Activated naive CD4-positive, alpha-beta T cell treated with anti-CD3 and anti-CD28 coated beads for 36 hours (primary cell): ENCODE measurements around the gene CNIH2. TPM values are rescaled to one million over a fixed set of nuclear protein-coding genes. Genes with fewer than 3 reads are reported as not detected.

Source experiments
- CTCF ChIA-PET: fragments of 350-600 bp; sonication (Branson Sonifier 250); formaldehyde crosslinking; loops from one replicate; lab custom pipeline; 2021; ENCODE audit warnings: antibody characterized with exemption; lab: Charles Lee
- DNase-seq: peaks from one replicate; pipeline ENCODE4 v3.0.0-alpha.2; 2020
- H3K27ac Mint-ChIP-seq: one replicate; pipeline ENCODE4 v1.8.0; 2021; ENCODE audit warnings: mild to moderate bottlenecking, mixed read lengths
- H3K27me3 Mint-ChIP-seq: one replicate; pipeline ENCODE4 v1.8.0; 2021; ENCODE audit warnings: low read depth, mixed read lengths
- H3K36me3 Mint-ChIP-seq: one replicate; pipeline ENCODE4 v1.8.0; 2021; ENCODE audit warnings: low read depth, mixed read lengths
- H3K4me1 Mint-ChIP-seq: one replicate; pipeline ENCODE4 v1.8.0; 2021; ENCODE audit warnings: low read depth, mixed read lengths
- H3K4me3 Mint-ChIP-seq: one replicate; pipeline ENCODE4 v1.8.0; 2021; ENCODE audit warnings: mild to moderate bottlenecking, moderate library complexity, mixed read lengths
- H3K9me3 Mint-ChIP-seq: one replicate; pipeline ENCODE4 v1.8.0; 2021; ENCODE audit warnings: mixed read lengths
- intact Hi-C: fragments of 100-400 bp; cut with micrococcal nuclease; formaldehyde crosslinking; loops from one replicate; pipeline ENCODE4 v1.15.1; 2023
- total RNA-seq, 2 experiments: library from RNA; stranded (reverse); gene quantifications; one replicate each; pipeline ENCODE4 v1.2.3, GENCODE V29; 2021

The CNIH2 gene
- total RNA-seq, 2 experiments from 2014 or later: 1.2 to 1.6 TPM

DNA sequence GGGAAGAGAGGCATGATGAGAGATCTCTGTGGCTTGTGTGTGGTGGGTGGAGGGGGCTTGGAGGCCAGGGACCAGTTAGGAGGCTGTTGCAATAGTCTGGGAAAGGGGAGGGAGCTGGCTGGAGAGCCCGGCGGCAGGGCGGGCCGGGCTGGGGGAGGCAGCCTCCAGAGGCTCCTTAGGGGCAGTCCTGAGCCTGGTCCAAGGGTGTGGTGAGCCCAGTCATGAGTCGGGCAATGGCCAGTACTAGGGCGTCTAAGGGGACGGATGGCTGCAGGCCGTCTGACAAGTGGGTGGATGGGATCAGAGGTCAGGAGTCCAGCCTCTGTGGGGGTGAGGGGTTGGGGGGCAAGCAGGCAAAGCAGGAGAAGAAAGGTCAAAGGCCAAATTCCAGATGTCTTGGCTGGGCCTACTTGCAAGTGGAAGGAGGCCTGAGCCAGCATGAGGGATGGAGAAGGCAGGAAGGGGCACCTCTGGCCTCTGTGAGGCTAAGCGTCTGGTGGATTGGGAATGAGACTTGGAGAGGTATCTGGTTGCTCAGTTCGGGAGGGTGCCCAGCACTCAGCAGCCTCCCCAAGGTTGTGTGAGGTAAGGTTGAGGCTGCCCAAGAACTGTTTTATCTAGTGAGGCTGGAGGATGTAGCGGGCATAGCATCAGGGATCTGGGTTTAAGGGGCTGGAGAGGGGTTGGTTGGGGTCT is 44.9 kb downstream of the CNIH2 start:
- Mint-ChIP-seq H3K27ac (no peak overlapping the region), H3K4me3 (no peak overlapping the region), H3K9me3 (peaks cover 10% of the 10 kb centered on the region), H3K36me3 (no peaks in the 10 kb centered on the region), H3K4me1 (peaks cover 54% of the 10 kb centered on the region), H3K27me3 (no peaks in the 10 kb centered on the region)
- intact Hi-C loops: no loop called here
- CTCF ChIA-PET: interaction anchor here (2.0 kb wide), 1 partner anchor 11 kb away, joined by 14 read pairs; no protein-coding TSS in a partner anchor
- DNase-seq: no peak

DNA sequence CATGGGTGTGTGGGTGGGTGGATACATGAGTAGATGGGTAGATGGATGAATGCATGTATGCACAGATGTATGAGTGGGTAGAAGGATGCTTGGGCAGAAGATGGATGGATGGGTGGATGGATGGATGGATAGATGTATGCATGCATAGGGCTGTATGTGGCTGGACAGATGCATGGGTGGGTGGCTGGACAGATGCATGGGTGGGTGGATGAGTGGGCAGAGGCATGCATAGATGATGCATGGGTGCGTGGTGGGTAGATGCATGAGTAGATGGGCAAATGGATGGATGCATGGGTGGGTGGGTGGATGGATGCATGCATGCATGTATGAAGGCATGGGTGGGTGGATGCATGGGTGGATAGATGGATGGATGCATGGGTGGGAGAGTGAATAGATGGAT is 45.7 kb downstream of the CNIH2 start:
- CTCF ChIA-PET: interaction anchor here (1.3 kb wide), 1 partner anchor 12 kb away, joined by 6 read pairs; no protein-coding TSS in a partner anchor
- Mint-ChIP-seq H3K4me1 (peaks cover 54% of the 10 kb centered on the region), H3K27ac (no peak overlapping the region), H3K4me3 (no peak overlapping the region), H3K9me3 (peaks cover 10% of the 10 kb centered on the region), H3K36me3 (no peaks in the 10 kb centered on the region), H3K27me3 (no peaks in the 10 kb centered on the region)
- no peak for DNase-seq
- intact Hi-C loops: no loop called here

DNA sequence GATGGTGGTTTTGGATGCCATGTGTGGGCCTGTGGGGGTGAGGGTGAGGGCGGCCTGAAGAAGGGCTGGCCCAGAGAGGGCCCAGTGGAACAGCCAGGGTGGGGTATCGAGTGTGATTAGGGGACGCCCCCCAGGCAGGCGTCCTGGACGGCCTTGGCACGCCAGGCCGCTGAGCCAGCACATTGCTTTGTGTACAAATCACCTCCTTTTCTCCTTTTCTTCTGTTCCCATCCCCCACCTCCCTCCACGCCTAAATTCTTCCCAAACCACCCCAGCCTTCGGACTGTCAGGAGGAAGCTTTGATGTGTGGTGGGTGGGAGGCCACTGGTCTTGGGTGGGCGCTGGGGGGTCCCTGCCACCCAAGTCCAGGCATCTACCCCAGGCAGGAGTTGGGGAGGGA is 46.7 kb downstream of the CNIH2 start:
- Mint-ChIP-seq H3K36me3 (no peaks in the 10 kb centered on the region), H3K9me3 (peaks cover 6% of the 10 kb centered on the region), H3K27me3 (no peaks in the 10 kb centered on the region), H3K4me3 (no peak overlapping the region), H3K27ac (no peak overlapping the region), H3K4me1 (peaks cover 48% of the 10 kb centered on the region)
- intact Hi-C loops: no loop called here
- CTCF ChIA-PET: interaction anchor here (1.3 kb wide), 1 partner anchor 13 kb away, joined by 6 read pairs; no protein-coding TSS in a partner anchor
- DNase-seq: no peak

DNA sequence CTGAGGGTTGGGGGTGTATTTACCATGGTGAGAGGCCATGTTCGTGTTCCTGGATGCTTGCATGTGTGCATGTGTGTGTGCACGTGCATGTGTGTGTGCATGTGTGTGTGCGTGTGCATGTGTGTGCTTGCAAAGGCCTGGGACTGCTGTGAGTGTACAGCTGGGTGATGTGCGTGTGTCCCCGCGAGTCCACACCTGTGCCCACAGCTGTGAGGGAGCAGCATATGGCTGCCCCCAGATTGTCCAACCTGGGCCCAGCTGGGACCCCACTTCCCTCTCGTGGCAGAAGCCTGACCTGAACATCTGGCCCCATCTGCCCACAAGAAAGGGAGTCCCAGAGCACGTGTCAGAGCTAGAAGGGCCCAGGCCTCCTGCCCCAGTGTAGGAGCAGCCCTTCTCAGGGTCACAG is 47.3 kb downstream of the CNIH2 start:
- intact Hi-C loops: no loop called here
- H3K9me3 Mint-ChIP-seq: peaks cover 2% of the 10 kb centered on the region
- H3K27me3 Mint-ChIP-seq: no peaks in the 10 kb centered on the region
- H3K4me1 Mint-ChIP-seq: peaks cover 43% of the 10 kb centered on the region
- no peaks in the 10 kb centered on the region for H3K36me3 Mint-ChIP-seq
- H3K4me3 Mint-ChIP-seq: no peak overlapping the region
- H3K27ac Mint-ChIP-seq: no peak overlapping the region
- no peak for DNase-seq
- CTCF ChIA-PET: interaction anchor here (0.9 kb wide), 1 partner anchor 14 kb away, joined by 3 read pairs; no protein-coding TSS in a partner anchor

DNA sequence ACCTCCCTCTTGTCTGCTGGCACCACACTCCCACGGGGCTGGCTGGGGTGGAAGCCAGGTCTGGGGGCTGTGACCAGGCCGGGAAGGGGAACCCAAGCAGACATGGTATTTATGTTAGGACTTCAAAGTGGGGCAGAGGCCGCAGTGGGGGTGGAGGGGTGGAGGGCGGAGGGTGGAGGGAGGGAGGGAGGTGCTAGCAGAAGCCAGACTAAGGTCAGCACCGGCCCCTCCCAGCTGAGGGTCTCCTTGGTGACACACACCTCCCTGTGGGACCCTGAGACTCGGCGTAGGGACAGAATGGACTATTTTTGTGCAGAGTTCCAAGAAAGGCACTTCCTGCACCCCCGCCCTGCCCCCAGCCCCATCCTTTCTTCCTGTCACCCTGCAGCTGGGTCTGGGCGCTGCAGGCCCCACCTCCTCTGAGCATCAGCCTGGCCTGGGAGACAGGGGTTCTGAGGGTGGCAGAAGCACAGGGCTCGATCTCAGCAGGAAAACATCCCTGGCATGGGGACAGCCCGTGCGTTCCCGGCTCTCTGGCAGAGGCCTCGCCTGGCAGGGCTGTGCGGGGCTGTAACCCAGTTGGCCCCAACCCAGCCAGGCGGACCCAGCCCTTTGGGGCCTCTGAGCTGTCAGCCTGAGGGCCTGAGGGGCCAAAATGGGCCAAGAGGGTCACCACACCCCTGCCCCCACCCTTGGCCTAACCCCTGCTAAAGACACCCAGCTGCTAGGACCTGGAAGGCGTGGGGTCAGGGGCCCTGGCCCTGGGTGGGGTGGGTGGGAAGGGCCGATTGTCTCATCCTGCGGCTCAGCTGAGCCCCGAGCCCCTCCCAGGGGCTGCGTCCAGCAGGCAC is 48.5 kb downstream of the CNIH2 start:
- Mint-ChIP-seq H3K4me3 (no peak overlapping the region), H3K9me3 (no peaks in the 10 kb centered on the region), H3K27ac (peak overlapping the region; percentile 57), H3K27me3 (no peaks in the 10 kb centered on the region), H3K4me1 (peaks cover 42% of the 10 kb centered on the region), H3K36me3 (no peaks in the 10 kb centered on the region)
- intact Hi-C loops: loop anchor here (1.0 kb wide), 1 partner anchor 8 kb away; no protein-coding TSS in a partner anchor
- DNase-seq: peak; percentile 74
- CTCF ChIA-PET: interaction anchor here (1.0 to 1.6 kb wide), 3 partner anchors 8 to 103 kb away, joined by 5 to 23 read pairs (median 5); no protein-coding TSS in a partner anchor

DNA sequence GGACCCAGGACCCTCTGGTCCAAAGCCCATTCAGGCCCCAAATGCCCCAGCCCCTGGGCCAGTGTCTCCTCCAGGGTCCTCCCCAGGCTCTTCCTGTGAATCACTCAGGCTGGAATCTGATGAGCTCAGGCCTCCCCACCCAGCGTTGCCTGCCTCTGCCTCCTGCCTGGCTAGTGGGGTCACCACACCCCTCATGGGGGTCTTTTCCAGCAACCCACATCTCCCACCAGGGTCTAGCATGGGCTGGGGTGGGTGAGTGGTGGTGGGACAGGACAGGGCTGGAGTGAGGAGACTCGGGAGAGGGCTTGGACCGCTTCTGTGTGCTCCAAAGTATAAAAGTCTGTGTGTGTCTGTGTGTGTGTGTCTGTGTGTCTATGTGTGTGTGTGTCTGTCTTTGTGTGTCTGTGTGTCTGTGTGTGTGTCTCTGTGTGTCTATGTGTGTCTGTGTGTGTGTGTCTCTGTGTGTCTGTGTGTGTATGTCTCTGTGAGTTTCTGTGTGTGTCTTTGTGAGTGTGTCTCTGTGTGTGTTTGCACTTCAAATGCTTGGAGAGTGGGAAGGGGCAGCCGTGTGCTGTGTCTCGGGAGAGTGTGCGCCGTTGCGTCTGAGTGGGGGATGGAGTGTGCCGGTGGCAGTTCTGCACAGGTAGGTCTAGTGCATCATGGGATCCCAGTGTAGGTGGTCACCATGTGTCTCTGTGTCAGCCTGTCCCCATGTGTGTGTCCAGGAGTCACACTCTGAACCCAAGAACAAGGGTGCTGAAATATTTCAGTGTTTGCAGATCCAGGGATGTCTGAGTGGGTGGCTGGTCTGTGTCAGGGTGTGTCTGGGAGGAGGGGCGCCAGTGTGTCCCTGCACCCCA is 49.4 kb downstream of the CNIH2 start:
- peak overlapping the region; percentile 74 for H3K27ac Mint-ChIP-seq
- intact Hi-C loops: loop anchor here (1.0 to 2.0 kb wide), 5 partner anchors 15 to 105 kb away; partner anchors contain the start of genes BRMS1 and YIF1A
- H3K36me3 Mint-ChIP-seq: no peaks in the 10 kb centered on the region
- no peaks in the 10 kb centered on the region for H3K27me3 Mint-ChIP-seq
- no peak overlapping the region for H3K4me3 Mint-ChIP-seq
- no peak for DNase-seq
- H3K4me1 Mint-ChIP-seq: peaks cover 41% of the 10 kb centered on the region
- CTCF ChIA-PET: interaction anchor here (1.0 to 1.6 kb wide), 3 partner anchors 9 to 104 kb away, joined by 5 to 23 read pairs (median 5); no protein-coding TSS in a partner anchor
- no peaks in the 10 kb centered on the region for H3K9me3 Mint-ChIP-seq

DNA sequence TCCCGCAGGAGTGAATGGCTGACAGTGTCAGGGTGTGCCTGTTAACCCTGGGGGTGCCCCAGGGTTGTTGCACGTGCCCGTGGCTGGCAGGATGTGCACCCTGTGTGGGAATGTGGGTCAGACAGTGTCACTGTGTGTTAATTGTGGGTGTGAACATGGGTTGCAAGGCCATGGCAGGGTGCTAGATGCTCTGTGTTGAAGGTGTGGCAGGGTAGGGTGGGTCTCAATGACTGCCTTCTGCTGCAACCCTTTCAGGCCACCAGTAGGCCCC is 50.0 kb downstream of the CNIH2 start:
- H3K36me3 Mint-ChIP-seq: no peaks in the 10 kb centered on the region
- H3K9me3 Mint-ChIP-seq: no peaks in the 10 kb centered on the region
- no peaks in the 10 kb centered on the region for H3K27me3 Mint-ChIP-seq
- CTCF ChIA-PET: no interaction called here
- DNase-seq: peak; percentile 65
- intact Hi-C loops: loop anchor here (1.0 to 2.0 kb wide), 5 partner anchors 16 to 105 kb away; partner anchors contain the start of genes BRMS1 and YIF1A
- H3K4me1 Mint-ChIP-seq: peaks cover 38% of the 10 kb centered on the region
- H3K4me3 Mint-ChIP-seq: no peak overlapping the region
- H3K27ac Mint-ChIP-seq: peak overlapping the region; percentile 74

DNA sequence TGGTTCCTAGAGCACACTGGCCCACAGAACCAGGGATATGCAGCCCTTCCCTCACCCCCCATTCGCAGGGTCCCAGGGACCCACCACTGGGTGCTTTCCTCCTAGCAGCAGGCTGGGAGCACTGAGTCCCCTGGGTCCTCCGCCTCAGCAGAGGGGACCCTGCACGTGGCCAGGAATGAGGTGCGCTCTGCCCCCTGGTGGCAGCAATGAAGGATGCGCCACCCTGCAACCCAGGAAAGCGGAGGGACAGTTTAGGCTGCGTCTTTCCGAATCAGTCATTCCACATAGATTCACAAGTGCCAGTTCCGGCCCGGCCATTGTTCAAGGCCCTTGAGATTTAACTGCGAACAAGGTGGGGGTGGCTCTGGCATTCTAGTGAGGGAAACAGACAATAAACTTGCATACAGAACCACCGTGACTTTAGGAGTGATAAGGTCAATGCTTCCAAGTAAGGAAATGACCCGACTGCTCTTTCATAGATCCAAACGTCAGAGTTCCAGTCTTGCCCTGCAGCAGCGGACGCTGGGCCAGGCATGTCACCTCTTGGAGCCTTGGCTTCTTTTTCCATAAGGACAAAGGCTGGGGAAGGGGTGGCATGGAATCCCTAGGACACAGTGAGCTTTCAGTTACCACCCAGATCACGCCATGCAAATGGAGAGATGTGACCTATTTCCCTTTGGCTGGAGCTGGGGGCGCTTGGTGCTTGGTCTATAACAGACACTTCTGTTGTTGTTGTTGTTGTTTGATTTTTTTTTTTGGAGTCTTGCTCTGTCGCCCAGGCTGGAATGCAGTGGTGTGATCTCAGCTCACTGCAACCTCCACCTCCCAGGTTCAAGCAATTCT is 50.5 kb downstream of the CNIH2 start:
- CTCF ChIA-PET: interaction anchor here (0.6 to 4.0 kb wide), 4 partner anchors 11 to 40 kb away, joined by 3 to 39 read pairs (median 4); partner anchors contain the start of genes CD248 and YIF1A
- DNase-seq: peak; percentile 90
- peak overlapping the region; percentile 34 for H3K4me3 Mint-ChIP-seq
- peaks cover 38% of the 10 kb centered on the region for H3K4me1 Mint-ChIP-seq
- no peaks in the 10 kb centered on the region for H3K9me3 Mint-ChIP-seq
- peak overlapping the region; percentile 74 for H3K27ac Mint-ChIP-seq
- H3K36me3 Mint-ChIP-seq: no peaks in the 10 kb centered on the region
- intact Hi-C loops: loop anchor here (1.0 to 2.0 kb wide), 5 partner anchors 16 to 106 kb away; partner anchors contain the start of genes BRMS1 and YIF1A
- H3K27me3 Mint-ChIP-seq: no peaks in the 10 kb centered on the region

DNA sequence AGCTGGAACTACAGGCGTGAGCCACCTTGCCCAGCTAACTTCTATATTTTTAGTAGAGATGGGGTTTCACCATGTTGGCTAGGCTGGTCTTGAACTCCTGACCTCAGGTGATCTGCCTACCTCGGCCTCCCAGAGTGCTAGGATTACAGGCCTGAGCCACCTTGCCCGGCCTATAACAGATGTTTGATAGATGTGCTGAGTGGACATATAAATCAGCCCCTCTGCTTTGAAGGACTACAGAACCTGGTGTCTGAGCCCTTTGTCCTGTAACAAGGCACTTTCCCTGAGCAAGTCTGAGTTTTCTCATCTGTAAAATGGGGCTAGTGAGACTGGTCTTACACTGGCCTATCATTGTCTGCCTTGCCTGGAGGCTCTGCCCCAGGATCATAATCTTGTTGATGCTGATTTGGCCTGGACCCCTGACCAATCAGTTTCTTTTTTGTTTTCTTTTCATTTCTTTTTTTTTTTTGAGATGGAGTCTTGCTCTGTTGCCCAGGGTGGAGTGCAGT is 51.2 kb downstream of the CNIH2 start:
- H3K27me3 Mint-ChIP-seq: no peaks in the 10 kb centered on the region
- no peak overlapping the region for H3K4me3 Mint-ChIP-seq
- no peak overlapping the region for H3K27ac Mint-ChIP-seq
- intact Hi-C loops: loop anchor here (2.0 kb wide), 1 partner anchor 106 kb away; no protein-coding TSS in a partner anchor
- CTCF ChIA-PET: interaction anchor here (0.6 to 4.0 kb wide), 4 partner anchors 12 to 47 kb away, joined by 3 to 39 read pairs (median 4); partner anchors contain the start of gene CD248
- no peak for DNase-seq
- no peaks in the 10 kb centered on the region for H3K9me3 Mint-ChIP-seq
- no peaks in the 10 kb centered on the region for H3K36me3 Mint-ChIP-seq
- H3K4me1 Mint-ChIP-seq: peaks cover 34% of the 10 kb centered on the region

DNA sequence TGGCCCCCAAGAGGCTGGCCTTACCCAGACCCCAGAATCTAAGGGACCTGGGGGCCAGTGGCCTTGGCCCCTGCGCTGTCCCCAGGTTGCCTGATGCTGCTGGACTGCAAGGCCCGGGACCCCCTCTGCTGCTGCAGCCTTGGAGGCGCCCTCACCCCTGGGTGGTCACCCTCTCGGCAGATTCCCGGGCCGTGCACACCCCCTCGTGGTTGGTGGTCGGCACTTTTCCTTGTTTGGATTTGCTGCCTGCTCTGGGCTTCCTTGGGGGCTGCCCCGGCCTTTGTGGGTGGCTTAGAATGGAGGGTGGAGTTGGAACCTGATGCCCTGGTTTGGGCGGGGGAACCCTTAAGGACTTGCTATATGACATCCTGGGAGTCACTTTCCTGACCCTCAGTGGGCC is 53.0 kb downstream of the CNIH2 start:
- H3K27ac Mint-ChIP-seq: no peak overlapping the region
- CTCF ChIA-PET: interaction anchor here (1.4 to 4.0 kb wide), 2 partner anchors 10 to 19 kb away, joined by 3 to 39 read pairs; no protein-coding TSS in a partner anchor
- no peak for DNase-seq
- peaks cover 33% of the 10 kb centered on the region for H3K4me1 Mint-ChIP-seq
- H3K9me3 Mint-ChIP-seq: no peaks in the 10 kb centered on the region
- H3K4me3 Mint-ChIP-seq: no peak overlapping the region
- intact Hi-C loops: no loop called here
- H3K36me3 Mint-ChIP-seq: no peaks in the 10 kb centered on the region
- no peaks in the 10 kb centered on the region for H3K27me3 Mint-ChIP-seq
